GM12891 (cell line): Measurements from ENCODE around the gene ASPN.
"Not testable (repeated sequence)": the region's sequence is repeated elsewhere in the genome, so short reads cannot be mapped to it uniquely, and the experiment has no call there.

Experiments
- DNase-seq: peaks from one replicate; pipeline ENCODE4 v3.0.0; 2011; ENCODE audit warnings: low spot score; ENCODE audit not compliant: insufficient read length
- FAIRE-seq: peaks from 2 replicates; lab custom pipeline; 2011; peaks lifted over from hg19 to GRCh38; lab: Jason Lieb, UNC
- PAX5 ChIP-seq: IDR thresholded peaks from 2 replicates; pipeline ENCODE4 v1.6.1; 2011; ENCODE audit warnings: low read length, moderate library complexity, mild to moderate bottlenecking; ENCODE audit not compliant: insufficient read depth, severe bottlenecking
- POLR2A ChIP-seq: IDR thresholded peaks from 2 replicates; pipeline ENCODE4 v1.6.1; 2011; ENCODE audit warnings: low read depth, low read length, control low read depth
- POLR2AphosphoS5 ChIP-seq: IDR thresholded peaks from 2 replicates; pipeline ENCODE4 v1.6.1; 2011; ENCODE audit warnings: low read depth, low read length, control low read depth
- POU2F2 ChIP-seq: IDR thresholded peaks from 2 replicates; pipeline ENCODE4 v1.6.1; 2011; ENCODE audit warnings: low read depth, mild to moderate bottlenecking, control low read depth, low read length, moderate library complexity
- SPI1 ChIP-seq: IDR thresholded peaks from 2 replicates; pipeline ENCODE4 v1.6.1; 2011; ENCODE audit warnings: low read depth, low read length, control low read depth
- TAF1 ChIP-seq: IDR thresholded peaks from 2 replicates; pipeline ENCODE4 v1.6.1; 2011; ENCODE audit warnings: low read depth, low read length, control low read depth

ASPN gene

GRCh38 chr9:92429836-92430235 lies 52.5 kb downstream of the ASPN start:
- FAIRE-seq (no peak), DNase-seq (no peak)
- TF ChIP-seq POLR2A (no peak), POLR2AphosphoS5 (no peak), TAF1 (no peak), POU2F2 (no peak), PAX5 (no peak), SPI1 (no peak)

GRCh38 chr9:92426501-92427145 lies 55.7 kb downstream of the ASPN start:
- FAIRE-seq (no peak), DNase-seq (no peak)
- no peak for TF ChIP-seq PAX5
- no peak for TF ChIP-seq POU2F2
- no peak for TF ChIP-seq TAF1
- no peak for TF ChIP-seq POLR2A
- TF ChIP-seq SPI1 = no peak
- no peak for TF ChIP-seq POLR2AphosphoS5

- no peak for FAIRE-seq
- DNase-seq = no peak
- TF ChIP-seq PAX5 (no peak), TAF1 (no peak), POU2F2 (no peak), SPI1 (no peak), POLR2AphosphoS5 (no peak), POLR2A (no peak)
Observed at GRCh38 chr9:92425474-92425873, 56.8 kb downstream of the ASPN start.

- no peak for FAIRE-seq
- DNase-seq = no peak
Observed at GRCh38 chr9:92424340-92424739, 58.0 kb downstream of the ASPN start, which contains the start of gene OMD. OMD (minus strand) TSS chr9:92424471; CDS start chr9:92417558, 6,913 bp downstream.

GRCh38 chr9:92423612-92424011 lies 58.7 kb downstream of the ASPN start:
- no peak for FAIRE-seq
- TF ChIP-seq SPI1 (no peak), POLR2AphosphoS5 (no peak), PAX5 (no peak), TAF1 (no peak), POU2F2 (no peak), POLR2A (no peak)
- DNase-seq = no peak

More at GRCh38 chr9:92424340-92424739, 58.0 kb downstream of the ASPN start, which contains the start of gene OMD:
- TF ChIP-seq PAX5 = no peak
- no peak for TF ChIP-seq TAF1
- no peak for TF ChIP-seq POLR2AphosphoS5
- no peak for TF ChIP-seq POU2F2
- TF ChIP-seq POLR2A = no peak
- TF ChIP-seq SPI1 = no peak

- DNase-seq (no peak), FAIRE-seq (no peak)
- no peak for TF ChIP-seq POU2F2
- TF ChIP-seq TAF1 = no peak
- no peak for TF ChIP-seq SPI1
- no peak for TF ChIP-seq PAX5
- TF ChIP-seq POLR2A = no peak
- no peak for TF ChIP-seq POLR2AphosphoS5
Observed at GRCh38 chr9:92422611-92423338, 59.5 kb downstream of the ASPN start.

- FAIRE-seq (no peak), DNase-seq (no peak)
- TF ChIP-seq POU2F2 (no peak), POLR2AphosphoS5 (no peak), PAX5 (no peak), TAF1 (no peak), POLR2A (no peak), SPI1 (no peak)
Observed at GRCh38 chr9:92414566-92414965, 67.7 kb downstream of the ASPN start.

GRCh38 chr9:92411157-92411556 lies 71.1 kb downstream of the ASPN start:
- FAIRE-seq, DNase-seq: not testable (repeated sequence)

GRCh38 chr9:92408747-92409478 lies 73.4 kb downstream of the ASPN start:
- TF ChIP-seq POLR2A (no peak), TAF1 (no peak), PAX5 (no peak)
- FAIRE-seq (no peak), DNase-seq (no peak)
